Measurements from ENCODE around the gene SETD2.

GRCh38 chr3:47128137-47128536, 35.8 kb downstream of the SETD2 start:
- TF ChIP-seq CTCF (IDR thresholded peaks at IDR 0.05; ENCODE audit: low read depth, low read length, poor library complexity, severe bottlenecking) (no peak), EZH2phosphoT487 (IDR thresholded peaks at IDR 0.05; ENCODE audit: borderline replicate concordance, low read length) (no peak)

All from DOHH2 (cell line).